GM18870 (cell line): ENCODE measurements around the gene CCM2.

ENCODE experiments used
- ATAC-seq: cut with Tn5 transposase; IDR thresholded peaks from one replicate; pipeline ENCODE4 v1.9.1; 2021; ENCODE audit warnings: moderate library complexity; ENCODE audit not compliant: unreplicated experiment

CCM2 gene

DNA sequence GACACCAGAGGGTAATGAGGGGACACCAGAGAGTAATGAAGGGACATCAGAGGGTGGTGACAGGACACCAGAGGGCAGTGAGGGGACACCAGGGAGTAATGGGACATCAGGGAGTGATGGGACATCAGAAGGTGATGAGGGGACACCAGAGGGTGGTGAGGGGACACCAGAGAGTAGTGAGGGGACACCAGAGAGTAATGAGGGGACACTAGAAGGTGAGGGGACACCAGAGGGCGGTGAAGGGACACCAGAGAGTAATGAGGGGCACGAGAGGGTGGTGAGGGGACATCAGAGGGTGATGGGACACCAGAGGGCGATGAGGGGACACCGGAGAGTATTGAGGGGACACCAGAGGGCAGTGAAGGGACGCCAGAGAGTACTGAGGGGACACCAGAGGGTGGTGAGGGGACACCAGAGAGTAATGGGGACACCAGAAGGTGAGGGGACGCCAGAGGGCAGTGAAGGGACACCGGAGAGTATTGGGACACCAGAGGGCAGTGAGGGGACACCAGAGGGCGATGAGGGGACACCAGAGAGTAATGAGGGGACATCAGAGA lies 78.2 kb downstream of the CCM2 start:
- ATAC-seq, result no peak

DNA sequence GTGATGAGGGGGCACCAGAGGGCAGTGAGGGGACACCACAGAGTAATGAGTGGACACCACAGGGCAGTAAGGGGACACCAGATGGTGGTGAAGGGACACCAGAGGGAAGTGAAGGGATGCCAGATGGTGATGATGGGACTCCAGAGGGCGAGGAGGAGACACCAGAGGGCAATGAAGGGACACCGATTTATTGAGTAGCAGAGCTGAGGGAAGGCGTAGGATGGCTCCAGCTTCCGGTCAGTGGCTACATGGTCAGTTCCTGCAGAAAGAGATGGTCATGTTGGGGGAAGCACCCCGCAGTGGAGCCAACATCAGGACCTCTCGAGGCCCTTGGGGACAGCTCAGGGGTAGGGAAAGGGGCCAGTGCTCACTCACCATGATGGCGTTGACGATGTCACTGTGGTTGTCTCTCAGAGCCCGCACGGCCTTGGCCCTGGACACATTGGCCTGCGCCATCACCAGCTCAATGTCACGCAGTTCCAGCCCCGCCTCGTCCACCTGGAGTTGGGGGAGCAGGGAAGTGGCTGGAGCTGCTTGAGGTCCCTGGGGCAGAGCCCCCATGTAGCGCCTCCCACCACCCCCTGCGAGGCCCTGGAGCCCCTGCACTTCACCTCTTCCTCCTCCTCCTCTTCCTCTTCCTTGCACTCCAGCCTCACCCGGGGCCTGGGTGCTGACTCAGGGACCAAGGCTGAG lies 80.4 kb downstream of the CCM2 start:
- no peak for ATAC-seq

DNA sequence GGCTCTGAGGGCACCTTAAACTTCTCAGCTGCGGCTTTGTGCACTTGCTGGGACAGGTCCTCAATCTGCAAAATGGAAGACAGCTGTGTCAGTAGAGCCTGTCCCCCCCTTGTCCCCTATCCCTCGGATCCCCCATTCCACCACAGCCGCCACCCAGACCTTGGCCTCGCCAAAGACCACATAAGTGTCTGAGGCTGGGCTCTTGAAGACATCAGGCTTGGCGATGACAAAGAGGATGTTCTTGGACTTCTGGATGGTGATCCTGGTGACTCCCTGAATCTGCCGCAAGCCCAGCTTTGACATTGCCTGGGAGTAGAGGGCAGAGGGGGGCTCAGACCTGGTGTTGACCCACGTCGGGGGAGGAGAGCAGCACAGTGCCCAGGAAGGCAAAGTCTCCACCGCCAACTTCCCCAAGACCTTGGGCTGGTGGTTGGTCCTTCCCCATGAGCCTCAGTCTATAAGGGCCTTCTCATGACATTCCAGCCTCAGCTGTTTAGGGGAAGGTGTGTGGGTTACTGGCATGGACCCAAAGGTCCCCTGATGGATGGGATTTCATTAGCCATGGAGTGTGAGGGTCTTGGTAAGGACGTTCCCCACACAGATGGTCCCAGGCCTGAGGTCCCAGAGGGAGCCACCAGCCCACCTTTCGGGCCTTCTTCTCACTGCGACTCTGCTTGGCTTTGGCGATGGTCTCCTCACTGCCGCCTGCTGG lies 81.1 kb downstream of the CCM2 start:
- no peak for ATAC-seq

DNA sequence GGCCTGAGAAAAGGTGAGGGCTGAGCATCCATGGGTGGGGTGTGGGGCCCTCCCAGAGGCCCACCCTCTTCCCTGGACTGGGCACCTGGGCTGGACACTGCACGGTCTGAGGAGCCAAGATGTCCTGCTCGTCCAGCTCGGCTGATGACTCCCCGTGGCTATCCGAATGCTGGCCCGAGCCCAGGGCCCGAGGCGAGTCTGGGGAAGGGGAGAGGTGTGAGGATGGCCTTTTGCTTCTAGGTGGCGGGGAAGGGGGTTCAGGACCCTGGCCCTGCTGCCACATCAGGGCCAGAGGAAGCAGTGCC lies 81.6 kb downstream of the CCM2 start:
- no peak for ATAC-seq

DNA sequence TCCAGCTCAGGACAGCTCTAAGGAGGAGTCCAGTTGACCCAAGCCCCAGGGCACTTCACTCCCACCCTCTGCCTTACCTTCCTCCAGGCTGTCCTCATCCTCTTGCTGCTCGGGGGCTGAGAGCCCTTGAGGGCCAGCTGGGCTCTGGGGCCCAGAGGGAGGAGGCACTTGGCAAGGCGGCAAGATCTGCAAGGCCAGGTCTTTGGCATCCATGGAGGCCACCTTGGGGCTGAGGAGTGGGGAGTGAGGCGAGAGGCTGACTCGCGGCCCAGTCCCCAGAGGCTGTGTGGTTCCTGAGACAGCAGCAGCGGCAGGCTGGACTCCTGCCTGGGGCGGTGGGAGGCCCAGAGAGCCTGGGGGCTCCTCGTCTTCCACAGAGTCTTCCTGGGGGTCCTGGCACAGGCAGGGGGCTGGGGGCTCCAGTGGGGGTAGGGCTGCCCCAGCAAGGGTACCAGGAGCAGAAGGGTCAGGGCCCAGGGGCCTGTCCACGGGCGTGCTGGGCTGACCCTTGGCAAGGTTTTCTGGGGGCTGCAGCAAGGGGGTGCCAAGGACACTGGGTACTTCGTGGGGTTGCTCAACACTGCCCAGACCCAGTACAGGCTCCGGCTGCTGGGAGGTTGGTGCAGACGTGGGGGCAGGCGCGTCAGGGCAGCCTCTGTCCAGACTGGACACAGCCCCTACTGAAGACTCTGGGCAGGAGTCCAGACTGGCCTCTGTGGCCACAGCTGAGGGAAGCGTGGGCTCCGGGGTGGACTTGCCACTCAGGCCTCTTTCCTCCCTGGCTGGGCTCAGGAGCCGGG lies 82.2 kb downstream of the CCM2 start:
- ATAC-seq, result no peak

DNA sequence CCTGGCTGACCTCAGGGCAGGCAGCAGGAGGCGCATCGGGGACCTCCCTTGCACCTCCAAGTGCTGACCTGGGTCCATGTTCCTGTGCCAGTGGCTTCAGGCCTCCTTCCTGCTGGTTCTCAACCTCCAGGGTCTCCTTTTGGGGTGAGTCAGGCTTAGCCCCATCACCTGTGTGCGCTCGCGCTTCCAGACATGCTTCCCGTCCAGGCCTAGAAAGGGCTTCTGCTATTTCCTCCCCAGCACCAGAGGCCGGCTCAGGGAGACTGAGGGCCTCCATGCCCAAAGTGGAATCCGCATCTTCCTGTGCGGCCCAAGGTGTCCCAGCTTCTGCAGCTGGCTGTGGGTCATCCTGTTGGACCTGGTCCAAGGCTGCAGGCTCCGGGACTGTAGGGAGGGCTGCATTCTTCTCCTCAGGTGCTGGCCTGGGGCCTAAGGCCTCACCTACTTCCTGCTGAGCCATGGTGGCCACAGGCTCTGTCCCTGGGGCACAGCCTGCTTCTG lies 82.9 kb downstream of the CCM2 start:
- ATAC-seq, result no peak

DNA sequence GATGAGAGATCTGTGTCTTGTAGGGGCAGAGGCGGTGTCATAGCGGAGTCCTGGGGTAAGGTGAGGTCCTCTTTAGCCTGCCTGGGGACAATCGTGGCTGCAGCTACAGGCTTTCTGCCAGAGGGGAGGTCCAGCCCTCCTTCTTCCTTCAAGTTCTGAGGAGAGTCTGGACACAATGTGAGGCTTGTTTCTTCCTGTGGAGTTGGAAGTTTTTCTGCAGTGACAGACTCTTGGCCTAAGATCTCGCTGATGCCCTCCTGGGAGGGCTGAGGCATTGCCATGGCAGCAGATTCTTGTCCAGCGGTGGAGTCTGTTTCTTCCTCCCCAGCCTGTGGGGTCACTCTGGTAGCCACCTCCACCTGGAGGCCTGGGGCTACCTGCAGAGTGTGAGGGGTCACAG lies 84.3 kb downstream of the CCM2 start:
- ATAC-seq, result no peak

DNA sequence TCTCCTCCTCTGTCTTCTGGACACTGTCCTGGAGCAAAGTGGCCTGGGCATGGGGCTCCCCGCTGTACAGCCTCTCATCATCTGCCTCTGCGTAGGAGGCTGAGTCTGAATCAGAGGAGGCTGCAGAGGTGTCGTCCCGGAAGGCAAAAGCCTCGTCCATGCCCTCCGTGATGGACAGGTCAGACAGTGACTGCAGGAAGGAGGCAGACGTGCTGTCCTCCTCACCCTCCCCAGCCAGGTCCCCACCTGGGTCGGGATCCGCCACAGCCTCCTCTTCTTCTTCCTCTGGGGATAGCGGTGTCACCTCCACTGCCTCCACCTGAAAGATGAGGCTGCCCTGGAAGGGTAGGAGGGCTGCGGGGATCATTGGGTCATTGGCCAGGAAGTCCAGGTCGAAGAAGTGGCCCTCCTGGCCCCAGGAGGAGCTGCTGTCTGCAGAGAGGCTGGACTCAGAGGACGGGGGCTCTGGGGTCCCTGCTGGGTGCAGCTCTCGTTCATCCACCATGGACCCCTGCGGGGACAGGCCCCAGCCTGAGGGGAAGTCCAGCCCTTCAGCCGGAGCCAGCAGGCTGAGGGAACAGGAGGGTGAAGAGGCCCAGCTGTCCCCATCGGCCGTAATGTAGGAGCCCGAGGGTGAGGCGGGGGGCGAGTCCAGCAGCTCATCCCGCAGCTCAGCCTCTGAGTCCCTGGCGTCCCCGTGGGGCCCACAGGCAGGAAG lies 85.1 kb downstream of the CCM2 start:
- ATAC-seq, result no peak

DNA sequence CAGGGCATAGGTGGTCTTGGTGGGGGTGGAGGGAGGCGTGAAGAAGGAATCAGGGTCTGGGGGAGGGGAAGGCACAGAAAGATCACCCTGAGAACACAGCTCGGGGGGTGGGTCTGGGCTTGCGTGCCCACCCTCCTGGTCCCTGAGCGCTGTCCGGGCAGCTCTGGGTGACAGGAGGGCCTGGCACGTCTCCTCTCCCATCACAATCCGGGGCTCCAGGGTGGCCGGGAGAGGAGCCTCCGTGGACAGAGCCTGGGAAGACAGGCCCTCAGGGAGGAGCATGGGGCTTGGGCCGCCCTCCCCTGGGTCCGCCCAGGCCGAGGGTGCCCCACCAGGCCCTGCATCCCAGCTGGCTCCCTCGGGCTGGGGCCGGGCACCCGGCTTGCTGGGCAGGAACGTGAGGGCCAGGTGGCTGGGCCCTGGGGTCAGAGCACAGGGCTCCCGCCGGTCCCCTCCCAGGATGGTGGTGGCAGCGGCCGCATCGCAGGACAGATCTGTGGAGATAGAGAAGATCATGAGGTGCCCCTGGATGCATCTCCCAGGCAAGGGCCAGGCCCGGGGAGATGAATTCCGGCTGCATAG lies 85.7 kb downstream of the CCM2 start:
- ATAC-seq, result no peak

DNA sequence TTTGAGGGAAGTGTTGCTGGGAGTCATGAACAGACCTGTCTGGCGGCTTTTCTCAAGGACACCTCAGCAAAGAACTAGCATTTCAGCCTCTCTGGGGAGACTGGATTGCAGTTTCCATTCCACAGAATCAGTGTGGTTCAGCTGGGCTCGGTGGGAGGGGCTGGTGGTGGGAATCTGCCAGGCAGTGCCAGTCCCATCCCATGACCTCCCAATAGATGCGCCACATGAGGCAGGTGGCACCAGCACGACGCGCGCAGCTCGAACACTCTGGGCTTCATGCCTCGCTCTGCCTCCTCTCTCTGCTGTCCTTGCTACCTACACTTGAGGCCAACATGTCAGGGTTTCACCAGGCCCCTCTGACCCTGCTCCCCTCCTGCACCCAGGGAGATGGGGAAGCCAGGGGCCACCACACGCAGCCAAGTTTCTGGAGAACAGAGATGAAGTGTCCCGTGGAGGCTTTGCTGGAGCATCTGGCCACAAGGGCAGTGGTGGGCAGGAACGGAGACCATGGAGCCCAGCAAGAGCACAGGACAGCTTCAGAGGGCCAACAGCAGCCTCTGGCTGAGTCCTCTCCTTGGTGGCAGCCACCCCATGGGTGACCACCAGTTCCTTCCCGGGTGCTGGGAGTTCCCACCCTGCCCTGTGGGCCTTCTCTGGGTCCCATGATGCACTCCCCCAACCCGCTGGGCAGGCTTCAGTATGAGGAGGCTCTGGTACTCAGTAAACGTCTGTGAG lies 86.5 kb downstream of the CCM2 start:
- ATAC-seq, result no peak

DNA sequence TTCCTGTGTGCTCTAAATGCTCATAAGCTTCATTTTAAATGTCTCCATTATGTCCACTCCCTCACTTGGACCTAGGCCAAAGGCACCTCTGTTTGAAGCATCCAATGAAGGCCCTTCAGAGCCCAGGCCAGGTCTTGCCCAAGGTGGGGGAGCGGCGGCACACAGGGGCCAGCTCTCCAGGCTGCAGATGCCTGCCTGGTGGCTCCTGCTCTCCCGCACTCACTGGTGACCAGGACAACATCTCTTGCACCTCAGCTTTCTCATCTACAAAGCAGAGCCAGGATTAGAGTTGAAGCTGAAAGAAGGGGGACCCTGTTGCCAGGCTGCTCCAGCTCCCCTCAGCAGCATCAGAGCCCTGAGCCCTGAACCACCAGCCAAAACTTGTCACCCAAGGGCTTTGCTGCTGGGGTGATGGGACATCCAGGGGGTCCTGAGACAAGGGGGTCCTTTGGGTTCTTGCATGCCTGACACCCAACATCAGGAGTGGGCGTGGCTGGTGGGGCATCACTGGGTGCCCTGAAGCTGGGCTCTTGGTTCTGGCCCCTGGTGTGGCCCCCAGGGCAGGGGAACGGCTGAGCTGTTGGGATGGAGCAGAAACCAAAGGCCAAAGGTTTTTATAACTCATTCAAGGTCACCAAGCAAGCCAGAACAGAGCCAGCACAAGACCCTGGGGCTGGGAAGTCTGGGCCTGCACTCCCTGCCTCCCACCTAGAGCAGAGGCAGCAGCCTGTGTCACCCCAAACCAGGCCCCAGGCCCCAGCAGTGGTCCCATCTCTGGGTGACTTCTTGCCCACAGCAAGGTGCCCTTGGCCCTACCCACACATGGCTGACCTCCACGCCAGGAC lies 87.5 kb downstream of the CCM2 start:
- ATAC-seq, result no peak

DNA sequence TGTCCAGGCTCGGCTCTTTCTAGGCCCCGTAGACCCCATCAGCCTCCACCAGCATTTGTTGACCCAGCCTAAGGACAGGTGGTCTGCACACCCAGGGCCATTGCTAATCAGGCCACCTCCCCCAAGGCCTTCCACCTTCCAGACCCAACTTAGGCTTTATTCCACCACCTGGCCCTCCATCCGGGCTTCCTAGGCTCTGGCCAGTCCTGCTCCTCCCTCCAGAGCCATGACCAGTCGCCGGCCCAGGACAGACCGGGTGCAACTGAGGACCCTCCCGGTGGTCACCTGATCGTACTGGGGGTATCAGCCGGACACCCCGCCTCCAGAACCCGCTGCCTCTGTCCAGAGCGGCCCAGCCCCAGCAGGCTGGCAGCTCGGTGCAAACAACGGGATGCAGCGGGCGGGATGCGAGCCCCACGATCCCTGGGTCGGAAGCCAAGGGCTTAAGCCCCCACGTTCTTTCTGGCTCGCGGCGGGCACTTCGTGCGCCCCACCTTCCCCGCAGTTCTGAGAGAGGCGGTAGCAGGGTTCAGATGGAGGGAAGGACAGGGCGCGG lies 88.2 kb downstream of the CCM2 start:
- no peak for ATAC-seq

DNA sequence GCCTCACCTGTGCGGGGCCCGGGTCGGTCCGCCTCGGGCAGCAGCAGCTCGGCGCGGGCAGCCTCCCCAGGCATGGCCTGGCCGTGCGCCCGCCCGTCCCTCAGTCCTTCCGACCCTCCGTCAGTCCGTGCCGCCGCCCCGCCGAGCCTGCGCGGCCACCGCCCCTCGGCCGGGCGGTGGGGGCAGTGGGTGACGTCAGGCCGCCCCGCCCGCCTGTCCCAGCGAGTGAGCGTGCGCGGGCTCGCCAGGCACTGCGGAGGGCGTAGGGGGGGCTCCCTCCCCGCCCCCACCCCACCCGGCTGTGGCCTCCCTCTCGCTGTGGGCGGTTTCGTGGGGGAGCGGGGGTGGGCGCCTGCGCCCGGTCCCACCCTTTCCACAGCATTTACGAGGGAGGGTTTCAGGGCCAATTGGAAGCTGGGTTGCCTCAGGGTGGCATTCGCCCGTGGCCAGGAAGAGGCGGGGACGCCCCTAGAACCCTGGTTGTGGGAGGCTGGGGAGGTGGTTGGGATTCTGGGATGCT lies 88.9 kb downstream of the CCM2 start, which contains the start of gene NACAD:
NACAD (minus strand) TSS at position 149 of the 520 bp plus-strand sequence; CDS start at position 74, 75 bp downstream.
- ATAC-seq, result no peak

DNA sequence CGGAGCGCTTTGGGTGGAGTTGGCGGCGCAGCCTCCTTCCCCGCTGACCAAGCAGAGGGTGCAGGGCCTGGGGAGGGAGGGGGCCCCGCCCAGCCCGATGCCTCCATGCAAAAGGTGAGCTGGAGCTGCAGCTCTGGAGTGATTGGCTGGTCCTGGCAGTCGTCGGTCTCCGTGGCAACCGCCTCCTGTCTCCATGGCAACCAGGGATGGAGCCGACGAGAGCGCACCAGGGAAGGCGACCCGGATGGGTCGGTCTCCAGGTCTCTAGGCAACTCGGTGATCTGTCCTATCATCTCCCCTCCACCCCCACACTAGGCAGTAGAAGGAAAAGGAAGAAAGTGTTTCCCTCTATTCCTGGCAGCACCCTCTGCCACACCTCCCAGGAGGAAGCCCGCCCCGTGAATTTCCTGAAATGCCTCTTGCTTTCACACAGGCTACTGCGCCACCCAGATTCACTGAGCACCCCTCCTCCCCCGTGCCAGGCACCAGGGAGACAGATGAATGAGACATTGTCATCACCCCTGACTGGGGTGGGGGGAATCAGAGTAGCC lies 89.4 kb downstream of the CCM2 start:
- no peak for ATAC-seq

DNA sequence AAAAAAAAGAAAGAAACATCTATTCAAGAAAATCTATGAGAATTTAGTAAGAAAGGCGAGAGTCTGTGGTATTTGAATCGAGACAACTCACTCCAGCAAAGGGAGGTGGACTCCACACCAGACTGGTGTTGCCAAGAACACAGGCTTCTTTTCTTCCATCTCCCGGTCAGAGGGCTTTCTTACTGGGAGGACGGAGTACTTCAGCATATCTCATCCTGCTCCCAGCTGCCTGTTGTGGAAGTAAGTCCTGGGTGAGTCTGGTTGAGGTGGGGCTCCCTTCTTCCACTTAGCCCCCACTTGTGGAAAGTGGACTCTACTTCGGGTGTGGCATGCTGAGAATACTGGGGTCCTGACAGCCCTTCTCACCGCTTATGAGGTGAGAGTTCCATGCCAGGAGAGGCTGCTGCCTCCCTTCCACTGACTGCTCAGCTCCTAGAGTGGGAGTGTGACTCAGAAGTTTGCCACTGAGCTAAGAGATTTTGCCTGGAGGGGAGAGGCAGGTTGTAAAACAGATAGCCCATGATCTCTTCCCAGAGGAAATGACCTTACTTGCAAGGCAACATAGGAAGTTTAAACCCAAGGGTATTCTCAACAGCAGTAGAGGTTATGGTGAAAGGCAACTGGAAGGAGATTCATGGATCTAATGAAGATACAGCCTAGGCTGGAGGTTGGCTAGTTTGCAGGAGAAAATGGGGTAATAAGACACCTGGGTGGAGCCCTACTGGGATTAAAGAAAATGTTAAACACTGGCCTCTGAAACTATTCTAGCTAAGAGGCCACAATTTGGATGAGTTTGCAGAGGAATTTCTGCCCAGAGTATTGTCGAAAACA lies 92.3 kb downstream of the CCM2 start:
- no peak for ATAC-seq

DNA sequence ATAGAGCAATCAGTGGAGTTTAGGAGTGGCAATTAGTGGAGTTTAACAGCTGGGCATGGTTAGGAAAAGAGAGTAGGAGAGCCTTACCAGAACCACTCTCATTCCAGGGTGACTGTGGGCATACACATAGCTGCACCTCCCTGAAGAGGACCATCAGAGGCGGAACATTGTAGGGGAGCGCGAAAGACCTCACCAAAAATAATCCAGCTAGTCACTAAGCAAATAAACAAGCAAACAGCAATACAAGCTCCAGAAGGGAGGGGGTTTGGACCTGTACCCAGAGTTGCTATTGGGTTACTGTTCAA lies 92.9 kb downstream of the CCM2 start:
- ATAC-seq, result no peak
